ENCODE measurements around the gene LRRC75A. TPM values are rescaled to one million over a fixed set of nuclear protein-coding genes. Genes with fewer than 3 reads are reported as not detected.

LRRC75A gene
- total RNA-seq, 1 experiment from 2014 or later = 10.1 TPM

- Histone ChIP-seq H4K91ac (ENCODE audit: insufficient read length, low read depth, low read length) (no peak overlapping the region), H3K27ac (ENCODE audit: insufficient read length, low read depth, low read length) (no peak overlapping the region), H3K23me2 (ENCODE audit: insufficient read length, low read depth, low read length, poor library complexity, severe bottlenecking) (peaks cover 4% of the 10 kb centered on the region), H3K79me2 (ENCODE audit: insufficient read depth, low read length) (no peaks in the 10 kb centered on the region), H2BK12ac (ENCODE audit: insufficient read length, low read depth, low read length) (no peak overlapping the region), H4K8ac (replicated peaks; ENCODE audit: insufficient read length, low read depth, low read length) (no peak overlapping the region), H3K14ac (ENCODE audit: insufficient read depth, low read length) (no peak overlapping the region; the same call in 1 of the 2 replicates), H3K4me2 (ENCODE audit: insufficient read depth, insufficient read length, low read length) (no peak overlapping the region), H2BK120ac (ENCODE audit: low read depth, low read length, poor library complexity, severe bottlenecking) (no peak overlapping the region), H2BK15ac (ENCODE audit: low read depth, low read length) (no peak overlapping the region), H3K79me1 (ENCODE audit: insufficient read depth, low read depth, low read length, poor library complexity, severe bottlenecking) (no peaks in the 10 kb centered on the region), H2AK5ac (ENCODE audit: insufficient read length, low read length) (no peak overlapping the region), H3K23ac (ENCODE audit: insufficient read length, low read depth, low read length) (no peak overlapping the region), H2AFZ (ENCODE audit: low read length) (no peak overlapping the region), H3K4ac (ENCODE audit: low read depth, low read length) (no peak overlapping the region), H4K5ac (ENCODE audit: insufficient read length, low read depth, low read length) (no peak overlapping the region), H3K18ac (ENCODE audit: insufficient read length, low read depth, low read length) (no peak overlapping the region), H2BK20ac (ENCODE audit: low read depth, low read length, poor library complexity, severe bottlenecking) (no peak overlapping the region), H3T11ph (ENCODE audit: low read length) (no peak overlapping the region), H4K20me1 (ENCODE audit: control insufficient read depth, insufficient read depth, insufficient read length) (no peaks in the 10 kb centered on the region), H3K9me3 (ENCODE audit: control insufficient read depth, low read depth, low read length) (no peaks in the 10 kb centered on the region), H3K27me3 (ENCODE audit: insufficient read depth, low read length) (no peaks in the 10 kb centered on the region), H3K9ac (ENCODE audit: extremely low read depth, insufficient read length, low read length) (no peak overlapping the region), H2BK5ac (ENCODE audit: insufficient read length, low read length) (no peak overlapping the region), H3K4me1 (ENCODE audit: insufficient read depth, low read length) (peaks cover 18% of the 10 kb centered on the region; the same call in 1 of the 2 replicates), H3K56ac (ENCODE audit: insufficient read length, low read depth, low read length) (no peak overlapping the region)
- no peak for DNase-seq
- H3K4me3 Mint-ChIP-seq = no peak overlapping the region
- H3K27me3 Mint-ChIP-seq (ENCODE audit: low read depth) = no peaks in the 10 kb centered on the region
- TF ChIP-seq CTCF (conservative IDR thresholded peaks at IDR 0.05) = no peak
- H3K9me3 Mint-ChIP-seq = no peaks in the 10 kb centered on the region; a peak in 1 of 5 replicates
- H3K4me1 Mint-ChIP-seq = peaks cover 59 to 69% of the 10 kb centered on the region in 2 experiments
- peaks cover 0 to 2% (median 0%) of the 10 kb centered on the region in 3 experiments; a peak in 2 of 7 replicates for H3K36me3 Mint-ChIP-seq (ENCODE audit: insufficient read depth in 1 of 3, low read depth in 3 of 3)
- H3K27ac Mint-ChIP-seq = no peak overlapping the region; a peak in 2 of 7 replicates
- no CpG with 5 or more reads among the region's 8 CpGs for WGBS (ENCODE audit: extremely low coverage, insufficient read length, low lambda C conversion rate)
Measured at GRCh38 chr17:16482253-16482652, 9.7 kb downstream of the LRRC75A start.
